C1 segment of cervical spinal cord (tissue), 14 donors: ENCODE results near the gene COPS8.

Experiments used
- DNase-seq, 14 donors: peaks; one replicate each; lab custom pipeline; 2025; lab: John Stamatoyannopoulos, UW

COPS8 gene

DNA sequence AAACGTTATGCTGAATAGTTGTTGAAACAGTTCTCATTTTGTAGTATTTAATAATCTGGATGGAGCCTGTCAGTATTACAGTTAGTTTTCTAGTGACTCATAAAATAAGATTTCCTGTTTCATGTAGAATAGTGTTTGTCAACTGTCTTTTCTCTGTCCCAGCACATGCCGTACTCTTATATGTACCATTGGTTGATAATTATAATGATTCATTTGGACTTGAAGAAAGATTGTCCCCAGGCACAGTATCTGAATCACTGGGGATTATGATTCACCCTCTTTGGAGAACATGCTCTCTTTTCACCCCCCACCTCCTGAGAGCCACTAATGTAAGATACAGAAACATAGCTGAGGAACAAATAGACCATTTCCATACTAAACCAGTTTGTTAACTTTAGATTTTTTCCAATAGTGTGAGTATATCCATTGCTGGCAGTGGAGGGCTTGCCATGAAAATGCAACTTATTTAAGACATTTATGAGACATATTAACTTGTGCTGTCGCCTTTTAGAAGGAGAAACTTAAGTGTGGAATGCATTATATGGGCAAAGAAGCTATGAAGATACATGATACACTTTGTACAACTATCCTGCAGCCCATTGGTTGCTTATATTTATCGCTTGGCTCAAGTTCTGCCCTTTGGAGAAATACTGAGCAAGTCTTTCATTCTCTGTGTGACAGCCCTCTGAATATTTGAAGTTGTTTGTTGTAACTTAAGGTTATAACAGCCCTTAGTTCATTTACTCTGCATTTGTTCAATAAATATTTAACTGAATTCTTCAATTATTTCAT, 12.4 kb downstream of the COPS8 start:
- no peak for DNase-seq

DNA sequence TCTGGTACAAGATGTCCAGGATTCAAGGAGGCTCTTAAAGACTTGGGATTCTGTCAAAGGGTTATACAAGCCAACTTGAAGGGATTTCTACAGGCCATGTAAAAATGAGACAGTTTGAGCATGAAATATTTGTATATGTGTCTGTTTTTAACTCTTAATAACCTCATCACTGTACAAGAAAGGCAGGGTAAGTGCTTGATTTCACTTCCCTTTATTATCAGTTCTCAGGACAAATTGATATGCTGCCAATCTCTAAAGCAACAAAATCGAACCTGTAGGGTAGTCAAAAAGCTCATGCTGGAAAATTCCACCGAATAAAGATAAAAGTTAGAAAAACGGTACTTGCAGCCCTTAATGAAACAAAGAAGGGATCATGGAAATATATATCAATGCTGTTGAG, 14.1 kb downstream of the COPS8 start:
- DNase-seq: no peak

- DNase-seq: no peak
Measured at GRCh38 chr2:237101118-237101979, 15.7 kb downstream of the COPS8 start.

- DNase-seq: no peak
Measured at GRCh38 chr2:237102428-237102827, 16.7 kb downstream of the COPS8 start.

DNA sequence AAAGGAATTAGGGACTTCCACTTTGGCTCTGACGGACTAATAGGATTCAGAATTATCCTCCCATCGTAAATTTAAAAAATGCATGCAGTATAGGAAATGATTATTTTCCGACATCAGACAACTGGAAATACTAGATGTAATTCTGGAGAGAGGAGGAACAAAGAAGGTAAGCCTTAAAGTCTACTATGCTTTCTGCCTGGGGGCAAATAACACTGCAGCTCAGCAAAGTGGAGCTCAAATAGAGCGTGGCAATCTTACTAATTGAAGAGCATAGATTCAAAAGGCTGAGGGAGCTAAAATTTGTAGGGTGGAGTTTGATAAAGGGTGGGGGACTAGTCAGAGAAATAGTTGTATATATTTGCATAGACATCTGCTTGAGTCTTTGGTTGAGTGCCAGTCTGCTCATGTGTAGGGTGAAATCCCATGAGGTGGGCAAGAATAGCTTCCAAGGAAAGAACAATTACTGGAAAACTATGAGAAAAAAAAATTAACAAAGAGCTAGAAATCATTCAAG, 23.8 kb downstream of the COPS8 start:
- no peak for DNase-seq

GRCh38 chr2:237113026-237113795, 27.5 kb downstream of the COPS8 start:
- no peak for DNase-seq

DNA sequence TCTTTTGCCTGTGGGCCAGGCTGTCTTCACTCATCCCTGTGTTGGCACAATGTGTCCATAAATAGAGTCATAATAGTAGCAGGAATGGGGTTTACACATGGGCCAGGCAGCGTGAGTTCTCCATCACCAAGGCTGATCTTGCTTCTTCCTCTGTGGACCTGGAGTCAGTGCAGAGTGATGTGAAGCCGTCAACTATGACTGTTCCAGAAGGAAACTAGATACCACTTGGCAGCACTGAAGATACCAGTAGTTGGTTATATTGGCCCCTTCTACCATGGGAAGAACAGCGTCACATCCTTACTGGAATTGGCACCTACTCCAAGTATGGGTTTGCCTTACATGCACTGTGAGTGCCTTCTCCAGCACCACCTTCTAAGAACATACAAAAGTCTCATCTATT, 30.2 kb downstream of the COPS8 start:
- no peak for DNase-seq

DNA sequence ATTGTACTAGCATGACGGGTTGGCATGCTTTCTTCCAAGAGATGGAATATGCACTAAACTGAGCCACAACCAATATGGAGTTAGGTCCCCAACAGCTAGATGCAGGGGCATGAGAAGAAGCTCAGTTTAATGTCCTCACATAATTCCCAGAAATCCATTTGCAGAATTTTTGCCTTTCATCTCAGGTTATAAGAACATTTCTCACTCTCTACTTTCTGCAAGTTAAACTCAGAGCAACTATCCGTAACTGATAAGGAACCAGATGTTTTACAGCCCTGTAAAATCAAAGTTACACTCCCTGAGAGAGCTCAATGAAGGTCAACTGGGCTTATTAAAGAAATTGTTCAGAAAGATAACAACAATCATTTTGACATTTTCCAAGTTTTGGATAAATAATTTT, 30.7 kb downstream of the COPS8 start:
- DNase-seq: no peak

DNA sequence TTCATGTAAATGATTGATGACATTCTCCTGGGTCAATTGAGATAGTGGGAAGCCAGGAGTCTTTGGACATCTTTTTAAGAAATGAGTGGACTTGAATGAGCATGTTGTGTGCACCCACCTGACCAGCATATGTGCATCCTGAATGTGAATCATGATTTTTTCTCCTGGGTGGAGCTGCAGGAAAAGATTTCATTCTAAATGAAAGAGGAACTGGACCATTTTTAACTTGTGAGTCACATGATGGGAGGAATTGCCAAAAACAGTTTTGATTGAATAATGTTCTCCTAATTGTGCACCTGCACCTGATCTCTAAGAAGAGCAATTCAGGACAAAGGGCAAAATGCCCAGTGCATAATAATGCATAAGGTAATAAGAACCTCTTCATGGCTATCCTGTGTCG, 32.3 kb downstream of the COPS8 start:
- DNase-seq: no peak

GRCh38 chr2:237118561-237119155, 33.0 kb downstream of the COPS8 start:
- DNase-seq: no peak

GRCh38 chr2:237120916-237121315, 35.2 kb downstream of the COPS8 start:
- no peak for DNase-seq

DNA sequence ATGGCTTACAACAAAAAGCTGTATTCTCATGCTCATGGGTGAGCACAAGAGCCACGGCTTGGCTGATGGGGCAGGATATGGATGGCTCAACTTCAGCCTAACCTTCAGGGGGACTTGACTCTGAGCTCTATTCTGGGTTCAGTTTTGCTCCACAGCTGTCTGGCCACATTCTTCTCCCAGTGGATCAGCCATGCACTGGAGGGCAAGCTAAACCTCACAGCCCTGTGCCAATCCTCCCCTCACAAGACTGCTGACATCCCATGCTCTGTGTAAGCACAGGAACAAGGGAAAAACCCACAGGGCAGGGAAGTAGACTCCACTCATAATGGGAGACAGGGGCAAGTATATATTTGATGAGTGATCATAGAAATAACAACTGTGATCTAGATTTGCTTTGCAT, 35.6 kb downstream of the COPS8 start:
- DNase-seq: no peak

DNA sequence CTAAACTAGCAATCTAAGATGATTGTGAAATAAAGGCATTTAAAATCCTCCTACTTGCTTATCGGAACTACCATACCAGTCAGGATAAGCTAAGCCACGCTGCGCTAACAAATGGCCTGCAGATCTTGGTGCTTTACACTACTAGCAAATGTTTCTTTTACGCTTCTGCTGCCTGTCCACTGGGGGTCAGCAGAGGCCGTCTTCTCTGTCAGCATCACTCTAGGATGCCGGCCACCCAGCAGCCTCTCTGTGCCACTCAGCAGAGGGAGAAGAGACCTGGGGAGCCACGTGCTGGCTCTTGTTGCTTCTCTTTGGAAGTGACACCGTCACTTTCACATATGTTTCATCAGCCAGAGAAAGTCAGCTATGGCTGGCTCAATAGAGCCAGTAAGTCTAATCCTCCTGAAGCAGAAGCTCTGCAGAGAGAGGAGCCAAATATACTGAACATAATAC, 36.6 kb downstream of the COPS8 start:
- peak in 2 of 14 donors; percentile 3 to 13 for DNase-seq

DNA sequence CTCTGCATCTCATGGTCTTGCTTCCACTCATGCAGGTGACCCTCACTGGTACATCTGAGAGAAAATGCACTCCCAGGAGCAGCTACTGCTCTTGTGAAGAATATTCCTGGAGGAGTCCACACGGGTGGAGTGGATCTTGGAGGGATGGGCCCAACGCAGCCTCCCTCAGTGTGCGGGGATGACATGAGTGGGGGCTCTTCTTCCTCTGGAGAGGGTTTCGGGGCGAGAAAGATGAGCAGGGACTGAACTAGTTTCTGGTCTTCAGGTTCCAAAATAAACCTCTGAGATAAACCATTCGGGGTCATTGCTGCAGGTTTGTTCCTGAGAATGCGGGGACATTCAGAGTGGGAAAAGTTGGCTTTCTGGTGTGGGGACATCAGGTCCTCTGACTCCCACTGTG, 39.1 kb downstream of the COPS8 start:
- DNase-seq: no peak

GRCh38 chr2:237125967-237126366, 40.3 kb downstream of the COPS8 start:
- no peak for DNase-seq

DNA sequence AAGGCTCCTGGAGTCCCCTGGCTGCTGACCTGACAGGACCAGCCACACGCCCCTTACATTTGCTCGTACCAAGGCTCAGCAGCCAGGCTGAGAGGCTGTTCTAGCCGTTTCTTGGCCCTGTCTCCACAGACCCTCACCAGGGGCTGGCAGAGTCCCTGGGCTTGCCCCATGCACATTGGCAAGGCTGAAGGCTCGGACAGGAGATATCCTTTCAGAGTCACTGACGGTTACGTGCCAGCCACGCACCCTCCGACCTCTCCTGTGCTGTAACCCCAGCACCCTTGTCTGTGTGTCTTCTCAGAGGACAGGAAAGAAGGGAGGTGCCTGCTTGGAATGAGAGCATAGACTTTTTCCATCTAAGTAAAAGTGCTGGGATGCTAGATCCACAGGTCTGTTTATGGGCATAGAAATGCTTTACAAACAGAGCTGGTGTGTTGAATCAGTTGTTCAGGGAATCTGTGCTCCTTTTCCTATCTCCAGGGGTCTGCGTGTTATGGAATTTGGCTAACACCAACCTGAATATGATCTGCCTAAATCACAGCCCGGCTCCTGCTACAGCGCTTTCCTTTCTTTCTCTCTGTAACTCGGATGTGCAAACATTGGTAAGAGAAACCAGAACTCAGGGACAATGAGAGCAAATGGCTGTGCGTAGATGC, 41.0 kb downstream of the COPS8 start:
- no peak for DNase-seq

- DNase-seq: peak in 6 of 14 donors; percentile 11 to 63 (median 24)
Measured at GRCh38 chr2:237128026-237128703, 42.5 kb downstream of the COPS8 start.

- DNase-seq: no peak
Measured at GRCh38 chr2:237128845-237129592, 43.3 kb downstream of the COPS8 start.

- no peak for DNase-seq
Measured at GRCh38 chr2:237129625-237130263, 44.1 kb downstream of the COPS8 start.
